ENCODE results near the gene ABCF1.

ABCF1 gene

DNA sequence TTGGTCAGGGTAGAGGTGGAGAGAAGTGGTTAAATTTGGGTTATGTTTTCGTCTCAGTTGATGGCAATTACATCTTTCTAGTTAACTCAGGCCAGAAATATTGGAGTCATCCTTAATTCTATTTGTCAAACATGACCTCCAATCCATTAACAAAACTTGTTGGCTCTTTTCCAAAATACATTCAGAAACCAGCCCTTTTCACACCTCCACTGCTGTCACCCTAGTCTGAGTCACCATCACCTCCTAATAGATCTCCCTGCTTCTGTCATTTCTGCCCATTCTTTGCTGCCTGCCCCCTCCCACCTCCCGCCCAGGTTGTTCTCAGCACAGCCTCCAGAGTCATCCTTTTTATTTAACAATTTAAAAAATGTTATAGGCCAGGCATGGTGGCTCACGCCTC, 3.0 kb upstream of the ABCF1 start:
- Histone ChIP-seq H4K91ac (ENCODE audit: low read length) (no peak overlapping the region), H3K4me3 (ENCODE audit: insufficient read depth in 1 of 2, low read depth in 1 of 2, low read length in 2 of 2) (no peak overlapping the region), H2BK120ac (ENCODE audit: low read depth, low read length) (no peak overlapping the region), H3K23ac (ENCODE audit: low read length in 2 of 2) (no peak overlapping the region), H2BK12ac (ENCODE audit: low read length in 2 of 2) (no peak overlapping the region), H3K4ac (ENCODE audit: low read depth in 1 of 2, low read length in 2 of 2) (no peak overlapping the region), H3K4me1 (ENCODE audit: control insufficient read depth, insufficient read depth, low read depth, low read length) (peaks cover 7% of the 10 kb centered on the region), H3K14ac (ENCODE audit: low read length in 2 of 2) (no peak overlapping the region), H2BK15ac (ENCODE audit: low read depth, poor library complexity, severe bottlenecking) (no peak overlapping the region), H3K27ac (ENCODE audit: low read length, poor library complexity, severe bottlenecking) (no peak overlapping the region), H3K27me3 (ENCODE audit: control insufficient read depth in 1 of 2, insufficient read depth in 1 of 2, low read length in 2 of 2) (no peaks in the 10 kb centered on the region), H3K9ac (ENCODE audit: low read length) (no peak overlapping the region), H3K4me2 (ENCODE audit: low read length, poor library complexity, severe bottlenecking) (no peak overlapping the region), H3K36me3 (ENCODE audit: control insufficient read depth in 1 of 2, insufficient read depth in 2 of 2, low read depth in 1 of 2, low read length in 2 of 2) (peaks cover 0 to 14% of the 10 kb centered on the region in 2 experiments), H3K18ac (ENCODE audit: low read depth in 1 of 2, low read length in 2 of 2) (no peak overlapping the region), H3K79me1 (replicated peaks; ENCODE audit: low read length, poor library complexity, severe bottlenecking) (peaks cover 3% of the 10 kb centered on the region), H2AK5ac (ENCODE audit: low read length, severe bottlenecking) (no peak overlapping the region), H2BK5ac (ENCODE audit: low read depth, low read length, poor library complexity, severe bottlenecking) (no peak overlapping the region), H3K9me3 (ENCODE audit: control insufficient read depth, low read length) (no peaks in the 10 kb centered on the region), H4K8ac (ENCODE audit: low read length) (no peak overlapping the region), H2AFZ (ENCODE audit: low read depth, low read length) (no peak overlapping the region)
- DNase-seq: no peak
- 80% methylated on average over 2 of the region's 3 CpGs for WGBS

DNA sequence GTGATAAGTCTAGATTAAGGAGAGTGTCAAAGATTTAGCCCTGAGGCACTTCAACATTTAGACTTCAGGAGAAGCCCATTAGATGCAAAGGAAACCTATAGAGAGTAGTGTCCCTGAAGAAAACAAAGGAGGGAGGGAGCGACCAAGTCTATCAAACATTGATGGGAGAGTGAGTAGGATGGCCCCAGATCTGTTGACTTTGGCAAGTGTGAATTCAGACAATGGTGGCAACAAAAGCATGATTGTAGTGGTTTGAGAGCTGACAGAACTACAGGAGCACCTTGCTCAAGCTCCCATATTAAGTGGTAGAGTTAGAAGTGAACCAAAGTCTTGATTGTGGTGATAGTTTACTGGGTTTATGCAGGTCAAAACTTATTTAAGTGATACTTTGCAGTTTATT, 979 bp upstream of the ABCF1 start:
- 86% methylated on average over 1 of the region's 1 CpG for WGBS
- Histone ChIP-seq H2BK12ac (ENCODE audit: low read length in 2 of 2) (no peak overlapping the region), H3K4me1 (ENCODE audit: control insufficient read depth, insufficient read depth, low read depth, low read length) (peaks cover 11% of the 10 kb centered on the region), H3K27me3 (ENCODE audit: control insufficient read depth in 1 of 2, insufficient read depth in 1 of 2, low read length in 2 of 2) (no peaks in the 10 kb centered on the region), H3K9ac (ENCODE audit: low read length) (peak overlapping the region; percentile 98), H3K9me3 (ENCODE audit: control insufficient read depth, low read length) (no peaks in the 10 kb centered on the region), H4K8ac (ENCODE audit: low read length) (no peak overlapping the region), H3K14ac (ENCODE audit: low read length in 2 of 2) (no peak overlapping the region), H2AFZ (ENCODE audit: low read depth, low read length) (no peak overlapping the region), H3K23ac (ENCODE audit: low read length in 2 of 2) (no peak overlapping the region), H4K91ac (ENCODE audit: low read length) (no peak overlapping the region), H3K79me1 (replicated peaks; ENCODE audit: low read length, poor library complexity, severe bottlenecking) (peaks cover 1% of the 10 kb centered on the region), H2BK15ac (ENCODE audit: low read depth, poor library complexity, severe bottlenecking) (no peak overlapping the region), H3K4me2 (ENCODE audit: low read length, poor library complexity, severe bottlenecking) (no peak overlapping the region), H3K18ac (ENCODE audit: low read depth in 1 of 2, low read length in 2 of 2) (no peak overlapping the region), H2BK120ac (ENCODE audit: low read depth, low read length) (no peak overlapping the region), H3K36me3 (ENCODE audit: control insufficient read depth in 1 of 2, insufficient read depth in 2 of 2, low read depth in 1 of 2, low read length in 2 of 2) (peaks cover 0 to 16% of the 10 kb centered on the region in 2 experiments), H2AK5ac (ENCODE audit: low read length, severe bottlenecking) (no peak overlapping the region), H2BK5ac (ENCODE audit: low read depth, low read length, poor library complexity, severe bottlenecking) (no peak overlapping the region), H3K27ac (ENCODE audit: low read length, poor library complexity, severe bottlenecking) (no peak overlapping the region), H3K4ac (ENCODE audit: low read depth in 1 of 2, low read length in 2 of 2) (no peak overlapping the region), H3K4me3 (ENCODE audit: insufficient read depth in 1 of 2, low read depth in 1 of 2, low read length in 2 of 2) (peak overlapping the region in 1 of 2 experiments; percentile 99)
- no peak for DNase-seq

GRCh38 chr6:30570740-30571074, 535 bp upstream of the ABCF1 start:
- WGBS: 11% methylated on average over 14 of the region's 18 CpGs
- no peak overlapping the region for H2AK5ac ChIP-seq (ENCODE audit: low read length, severe bottlenecking)
- H4K8ac ChIP-seq (ENCODE audit: low read length): peak overlapping the region; percentile 24
- peak overlapping the region; percentile 72 for H2AFZ ChIP-seq (ENCODE audit: low read depth, low read length)
- H3K4me1 ChIP-seq (ENCODE audit: control insufficient read depth, insufficient read depth, low read depth, low read length): peaks cover 11% of the 10 kb centered on the region
- H4K91ac ChIP-seq (ENCODE audit: low read length): no peak overlapping the region
- peaks cover 1% of the 10 kb centered on the region for H3K79me1 ChIP-seq (replicated peaks; ENCODE audit: low read length, poor library complexity, severe bottlenecking)
- H3K36me3 ChIP-seq (ENCODE audit: control insufficient read depth in 1 of 2, insufficient read depth in 2 of 2, low read depth in 1 of 2, low read length in 2 of 2): peaks cover 0 to 20% of the 10 kb centered on the region in 2 experiments
- peak overlapping the region; percentile 56 to 99 for H3K4me3 ChIP-seq (ENCODE audit: insufficient read depth in 1 of 2, low read depth in 1 of 2, low read length in 2 of 2)
- H2BK120ac ChIP-seq (ENCODE audit: low read depth, low read length): no peak overlapping the region
- no peak overlapping the region for H2BK15ac ChIP-seq (ENCODE audit: low read depth, poor library complexity, severe bottlenecking)
- DNase-seq: no peak
- H3K14ac ChIP-seq (ENCODE audit: low read length in 2 of 2): no peak overlapping the region
- peak overlapping the region; percentile 14 for H3K27ac ChIP-seq (ENCODE audit: low read length, poor library complexity, severe bottlenecking)
- H3K27me3 ChIP-seq (ENCODE audit: control insufficient read depth in 1 of 2, insufficient read depth in 1 of 2, low read length in 2 of 2): no peaks in the 10 kb centered on the region
- H3K4ac ChIP-seq (ENCODE audit: low read depth in 1 of 2, low read length in 2 of 2): no peak overlapping the region
- no peak overlapping the region for H2BK5ac ChIP-seq (ENCODE audit: low read depth, low read length, poor library complexity, severe bottlenecking)
- H3K9ac ChIP-seq (ENCODE audit: low read length): peak overlapping the region; percentile 98
- H3K23ac ChIP-seq (ENCODE audit: low read length in 2 of 2): no peak overlapping the region
- H2BK12ac ChIP-seq (ENCODE audit: low read length in 2 of 2): no peak overlapping the region
- peak overlapping the region; percentile 55 for H3K4me2 ChIP-seq (ENCODE audit: low read length, poor library complexity, severe bottlenecking)
- H3K18ac ChIP-seq (ENCODE audit: low read depth in 1 of 2, low read length in 2 of 2): peak overlapping the region; percentile 17 to 68
- H3K9me3 ChIP-seq (ENCODE audit: control insufficient read depth, low read length): no peaks in the 10 kb centered on the region

GRCh38 chr6:30571762-30572082, 480 bp downstream of the ABCF1 start:
- peaks cover 4 to 24% of the 10 kb centered on the region in 2 experiments for H3K36me3 ChIP-seq (ENCODE audit: control insufficient read depth in 1 of 2, insufficient read depth in 2 of 2, low read depth in 1 of 2, low read length in 2 of 2)
- H3K4ac ChIP-seq (ENCODE audit: low read depth in 1 of 2, low read length in 2 of 2): peak overlapping the region in 1 of 2 experiments; percentile 91
- H3K18ac ChIP-seq (ENCODE audit: low read depth in 1 of 2, low read length in 2 of 2): peak overlapping the region; percentile 68 to 90
- peak overlapping the region in 1 of 2 experiments; percentile 30 for H3K14ac ChIP-seq (ENCODE audit: low read length in 2 of 2)
- peak overlapping the region; percentile 98 for H3K9ac ChIP-seq (ENCODE audit: low read length)
- H3K79me1 ChIP-seq (replicated peaks; ENCODE audit: low read length, poor library complexity, severe bottlenecking): peaks cover 5% of the 10 kb centered on the region
- DNase-seq: no peak
- peak overlapping the region; percentile 80 for H3K4me2 ChIP-seq (ENCODE audit: low read length, poor library complexity, severe bottlenecking)
- H3K27me3 ChIP-seq (ENCODE audit: control insufficient read depth in 1 of 2, insufficient read depth in 1 of 2, low read length in 2 of 2): no peaks in the 10 kb centered on the region
- H2BK12ac ChIP-seq (ENCODE audit: low read length in 2 of 2): no peak overlapping the region
- peak overlapping the region; percentile 81 to 99 for H3K4me3 ChIP-seq (ENCODE audit: insufficient read depth in 1 of 2, low read depth in 1 of 2, low read length in 2 of 2)
- peaks cover 11% of the 10 kb centered on the region for H3K4me1 ChIP-seq (ENCODE audit: control insufficient read depth, insufficient read depth, low read depth, low read length)
- WGBS: 0% methylated on average over 7 of the region's 8 CpGs
- no peak overlapping the region for H3K23ac ChIP-seq (ENCODE audit: low read length in 2 of 2)
- no peak overlapping the region for H2AK5ac ChIP-seq (ENCODE audit: low read length, severe bottlenecking)
- peak overlapping the region; percentile 2 for H2AFZ ChIP-seq (ENCODE audit: low read depth, low read length)
- H4K8ac ChIP-seq (ENCODE audit: low read length): peak overlapping the region; percentile 88
- H2BK120ac ChIP-seq (ENCODE audit: low read depth, low read length): no peak overlapping the region
- peak overlapping the region; percentile 4 for H2BK5ac ChIP-seq (ENCODE audit: low read depth, low read length, poor library complexity, severe bottlenecking)
- H4K91ac ChIP-seq (ENCODE audit: low read length): no peak overlapping the region
- no peaks in the 10 kb centered on the region for H3K9me3 ChIP-seq (ENCODE audit: control insufficient read depth, low read length)
- no peak overlapping the region for H2BK15ac ChIP-seq (ENCODE audit: low read depth, poor library complexity, severe bottlenecking)
- H3K27ac ChIP-seq (ENCODE audit: low read length, poor library complexity, severe bottlenecking): peak overlapping the region; percentile 90

Measured in mesenchymal stem cell (in vitro differentiated cells and primary cell).